HG03521 (cell line): ENCODE measurements around the gene GAREM1.

Experiments
- ATAC-seq: cut with Tn5 transposase; IDR thresholded peaks from one replicate; pipeline ENCODE4 v1.9.1; 2021; ENCODE audit warnings: mild to moderate bottlenecking, moderate library complexity; ENCODE audit not compliant: unreplicated experiment

Gene GAREM1

GRCh38 chr18:32459361-32460101 is 11.2 kb downstream of the GAREM1 start:
- no peak for ATAC-seq

- ATAC-seq: no peak
These were observed 15.3 kb downstream of the GAREM1 start for GRCh38 chr18:32455361-32455760.

- no peak for ATAC-seq
These were observed 16.1 kb downstream of the GAREM1 start for GRCh38 chr18:32454593-32454992.

DNA sequence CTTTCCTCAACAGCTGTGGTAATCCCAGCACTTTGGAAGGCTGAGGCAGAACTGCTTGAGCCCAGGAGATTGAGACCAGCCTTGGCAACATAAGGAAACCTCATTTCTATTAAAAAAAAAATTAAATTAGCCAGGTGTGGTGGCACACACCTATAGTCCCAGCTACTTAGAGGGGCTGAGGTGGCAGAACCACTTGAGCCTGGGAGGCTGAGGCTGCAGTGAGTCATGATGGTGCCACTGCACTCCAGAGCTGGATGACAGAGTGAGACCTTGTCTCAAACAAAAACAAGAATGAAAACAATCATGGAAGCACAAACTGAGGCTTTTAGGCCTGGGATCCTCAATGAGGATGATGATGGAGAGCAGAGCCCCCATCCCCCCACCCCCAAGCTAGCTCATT is 19.8 kb downstream of the GAREM1 start:
- no peak for ATAC-seq

- ATAC-seq: no peak
These were observed 20.5 kb downstream of the GAREM1 start for GRCh38 chr18:32450026-32450691.

DNA sequence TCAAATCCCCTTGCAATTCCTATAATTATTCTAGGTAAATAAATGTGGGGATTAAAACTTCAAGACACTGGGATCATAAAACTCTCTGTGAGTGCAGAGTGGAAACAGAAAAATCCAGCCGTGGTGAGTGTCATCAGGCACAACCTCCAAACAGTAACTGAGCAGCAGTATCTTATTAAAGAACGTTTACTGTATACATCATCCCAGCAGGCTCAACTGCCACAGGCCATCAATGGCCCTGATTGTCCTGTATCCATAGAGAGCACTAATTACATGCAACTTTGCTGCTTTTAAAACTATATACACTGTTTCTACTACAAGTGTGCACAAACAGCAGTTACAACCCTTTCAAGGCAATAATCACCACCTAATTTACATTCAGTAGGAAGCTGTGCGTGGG is 23.9 kb downstream of the GAREM1 start:
- ATAC-seq: no peak

- no peak for ATAC-seq
These were observed 24.8 kb downstream of the GAREM1 start for GRCh38 chr18:32445846-32446245.

GRCh38 chr18:32443706-32444215 is 26.9 kb downstream of the GAREM1 start:
- no peak for ATAC-seq

DNA sequence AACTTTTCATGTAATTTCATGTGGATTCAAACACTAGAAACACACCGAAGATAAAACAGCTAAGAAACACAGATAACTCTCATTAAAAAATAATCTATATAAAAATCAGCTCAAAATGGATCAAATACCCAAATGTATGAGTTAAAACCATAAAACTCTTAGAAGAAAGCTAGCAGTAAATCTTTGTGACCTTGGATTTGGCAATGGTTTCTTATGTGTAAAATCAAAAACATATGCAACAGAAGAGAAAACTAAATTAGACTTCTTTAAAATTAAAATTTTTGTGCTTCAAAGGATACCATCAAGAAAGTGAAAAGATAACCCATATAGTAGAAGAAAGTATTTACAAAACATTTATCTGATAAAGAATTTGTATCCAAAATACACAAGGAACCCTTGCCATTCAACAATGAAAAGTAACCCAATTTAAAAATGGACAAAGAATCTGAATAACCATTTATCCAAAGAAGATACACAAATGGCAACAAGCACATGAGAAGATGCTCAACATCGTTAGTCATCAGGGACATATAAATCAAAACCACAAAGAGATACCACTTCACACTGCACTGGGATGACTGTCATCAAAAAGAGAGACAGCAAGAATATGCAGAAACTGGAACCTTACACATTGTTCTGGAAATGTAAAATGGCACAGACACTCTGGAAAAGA is 27.5 kb downstream of the GAREM1 start:
- ATAC-seq: no peak

DNA sequence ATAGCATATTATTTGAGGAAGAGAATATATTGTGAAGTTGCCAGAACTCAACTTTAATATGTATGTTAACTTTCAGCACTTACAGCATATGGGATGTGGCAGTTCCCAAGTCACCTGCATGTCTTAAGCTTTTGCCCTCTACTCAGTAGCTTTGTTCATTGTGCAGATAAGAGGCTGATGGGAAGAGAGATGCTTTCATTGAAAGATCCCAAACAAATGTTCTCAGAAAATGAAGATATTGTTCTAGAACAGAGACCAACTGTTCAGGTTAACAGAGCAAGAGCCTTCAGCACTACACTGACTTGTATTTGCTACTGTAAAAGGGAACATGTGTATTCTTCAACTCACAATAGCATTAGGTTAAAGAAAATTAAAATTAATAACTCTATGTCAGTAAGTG is 28.1 kb downstream of the GAREM1 start:
- no peak for ATAC-seq

DNA sequence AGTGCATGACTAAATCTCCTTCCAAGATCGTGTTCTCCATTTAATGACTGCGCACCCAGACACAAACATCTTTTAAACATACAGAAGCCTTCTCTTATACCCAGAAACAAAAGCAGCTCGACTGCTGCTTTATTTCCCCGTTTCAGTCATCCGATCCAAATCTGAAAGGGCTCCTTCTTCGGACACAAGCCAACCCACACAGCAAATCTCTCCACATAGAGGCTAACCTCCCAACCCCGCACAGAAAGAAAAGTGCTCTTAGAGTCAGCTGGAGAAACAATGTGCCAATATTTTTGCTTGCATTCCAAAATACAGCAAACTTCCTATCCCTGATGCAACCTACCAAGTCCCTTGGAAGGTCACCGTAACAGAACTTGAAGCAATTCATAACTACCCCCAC is 29.1 kb downstream of the GAREM1 start:
- no peak for ATAC-seq

DNA sequence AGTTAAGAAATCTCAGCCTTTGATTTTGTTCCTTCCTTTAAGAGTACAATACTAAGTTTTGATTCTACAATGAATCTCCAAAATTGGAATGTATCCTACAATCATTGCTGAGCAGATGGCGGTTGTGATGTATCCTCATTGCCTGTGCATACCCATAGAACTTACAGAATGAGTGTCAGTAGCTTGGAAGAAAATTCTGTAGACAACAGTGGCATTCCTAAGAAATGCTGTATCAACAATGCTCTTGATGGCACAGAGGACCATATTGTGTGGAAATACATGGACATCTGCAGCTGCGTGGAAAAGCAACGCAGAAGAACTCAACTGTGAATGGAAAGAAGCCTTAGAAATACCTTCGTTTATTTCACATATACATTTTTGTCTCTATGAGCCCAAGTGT is 30.2 kb downstream of the GAREM1 start:
- no peak for ATAC-seq

DNA sequence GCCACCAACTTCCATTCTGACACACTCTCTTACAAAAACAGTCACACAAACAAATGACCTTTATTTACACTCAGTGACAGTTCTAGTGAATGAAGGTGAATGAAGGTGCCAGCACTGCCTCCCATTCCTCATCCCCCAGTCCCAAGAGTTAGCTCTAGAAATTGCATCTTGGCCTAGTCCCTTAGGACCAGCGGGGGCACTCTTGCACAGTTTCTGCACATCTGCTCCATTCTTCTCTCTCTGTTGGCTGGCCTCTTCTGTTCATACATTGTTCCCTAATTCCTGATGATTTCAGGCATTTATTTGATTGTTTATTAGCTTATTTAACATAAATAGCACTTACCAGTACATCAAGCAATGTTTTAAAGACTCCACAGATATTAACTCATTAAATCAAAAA is 30.9 kb downstream of the GAREM1 start:
- no peak for ATAC-seq

DNA sequence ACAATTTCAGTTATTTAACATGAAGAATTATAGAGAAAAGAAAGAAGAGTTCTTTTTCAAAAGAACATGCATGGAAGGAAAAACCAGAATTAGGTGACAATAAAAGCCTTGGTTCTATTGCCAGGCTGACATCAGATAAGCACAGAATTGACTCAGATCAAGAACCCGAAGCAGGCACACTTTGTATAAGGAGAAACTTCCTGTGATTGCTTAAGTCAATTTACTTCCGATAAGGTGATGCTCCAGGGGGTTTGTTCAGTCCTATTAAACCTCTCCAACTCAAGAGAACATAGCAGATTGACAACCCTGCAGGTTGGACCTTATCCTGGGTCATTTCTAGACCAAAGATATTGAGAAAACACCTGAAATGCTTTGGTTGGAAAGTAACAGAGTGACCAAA is 31.4 kb downstream of the GAREM1 start:
- ATAC-seq: no peak

GRCh38 chr18:32438173-32438572 is 32.5 kb downstream of the GAREM1 start:
- ATAC-seq: no peak

DNA sequence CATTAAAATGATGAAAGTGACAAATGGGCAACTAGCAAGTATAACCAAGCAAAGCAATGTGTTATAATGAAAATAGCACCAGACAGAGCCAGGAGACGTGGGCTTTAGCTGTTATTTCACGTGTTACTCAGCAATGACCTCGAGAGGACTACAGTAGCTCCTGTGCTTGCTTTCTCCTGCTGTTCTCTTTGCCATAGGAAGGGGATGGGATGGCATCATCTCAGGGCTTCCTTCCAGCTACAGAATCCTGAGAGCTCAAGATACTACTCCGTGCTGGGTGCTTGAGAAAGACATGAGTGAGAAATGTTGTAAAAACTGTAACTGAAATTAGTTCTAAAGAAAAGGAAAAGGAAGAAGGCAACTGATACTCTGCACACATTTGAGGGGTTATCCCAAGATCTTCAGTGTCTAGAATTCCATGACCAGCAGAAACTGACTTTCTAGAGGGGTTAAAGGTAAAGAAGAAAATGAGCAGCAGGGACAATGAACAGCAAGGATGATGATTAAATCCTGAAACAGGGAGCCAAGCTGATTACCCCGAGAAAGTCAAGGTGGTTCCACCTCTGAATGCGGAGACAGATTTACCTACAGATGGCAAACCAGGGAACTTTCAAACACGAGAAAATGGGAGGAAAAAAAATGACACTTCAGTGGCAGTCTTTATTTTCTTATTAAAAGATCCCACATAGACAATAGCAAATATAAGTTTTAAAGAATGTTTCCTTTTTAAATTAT is 33.4 kb downstream of the GAREM1 start:
- no peak for ATAC-seq

DNA sequence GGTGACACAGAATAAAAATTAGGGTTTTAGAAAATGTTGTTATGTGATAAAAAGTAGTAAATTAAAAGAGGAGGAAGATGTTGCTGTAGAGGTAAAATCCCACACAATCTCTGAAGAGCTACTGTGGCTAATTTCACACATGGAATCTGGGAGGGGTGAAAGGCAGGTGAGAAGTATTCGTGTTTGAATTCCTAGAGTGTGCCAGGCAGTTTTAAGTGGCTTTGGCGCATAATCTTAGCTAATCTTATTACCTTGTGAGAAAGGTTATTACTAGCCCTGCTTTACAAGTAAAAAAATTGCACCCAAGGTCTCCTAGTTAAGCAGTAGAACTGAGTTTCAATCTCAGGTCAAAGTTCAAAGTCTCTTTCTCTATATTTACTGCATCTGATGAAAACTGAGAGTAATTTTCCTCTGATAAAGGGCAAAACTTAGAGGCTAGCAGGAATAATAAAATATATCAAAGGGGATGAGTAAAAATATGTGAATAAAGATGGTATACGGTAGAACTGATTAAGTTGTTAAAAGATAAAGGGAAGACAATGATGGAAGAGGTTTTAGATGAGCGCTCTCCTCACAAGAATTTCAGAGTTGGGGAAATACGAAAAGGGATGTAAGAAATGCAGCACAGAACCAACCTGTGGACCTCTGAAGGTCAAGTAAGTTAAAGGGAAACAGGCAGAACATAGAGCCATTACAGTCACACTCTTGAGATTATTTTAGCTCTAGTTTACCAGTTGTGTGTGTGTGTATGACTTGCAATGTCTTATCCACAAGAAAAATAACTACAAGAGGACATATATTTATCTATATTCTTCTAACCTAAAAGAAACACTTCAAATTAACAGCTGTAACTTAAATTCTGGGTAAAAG is 34.8 kb downstream of the GAREM1 start:
- no peak for ATAC-seq

GRCh38 chr18:32431753-32432152 is 38.9 kb downstream of the GAREM1 start:
- no peak for ATAC-seq

- no peak for ATAC-seq
These were observed 41.3 kb downstream of the GAREM1 start for GRCh38 chr18:32429402-32429801.
